Measurements from ENCODE around the gene PDPK1.

DNA sequence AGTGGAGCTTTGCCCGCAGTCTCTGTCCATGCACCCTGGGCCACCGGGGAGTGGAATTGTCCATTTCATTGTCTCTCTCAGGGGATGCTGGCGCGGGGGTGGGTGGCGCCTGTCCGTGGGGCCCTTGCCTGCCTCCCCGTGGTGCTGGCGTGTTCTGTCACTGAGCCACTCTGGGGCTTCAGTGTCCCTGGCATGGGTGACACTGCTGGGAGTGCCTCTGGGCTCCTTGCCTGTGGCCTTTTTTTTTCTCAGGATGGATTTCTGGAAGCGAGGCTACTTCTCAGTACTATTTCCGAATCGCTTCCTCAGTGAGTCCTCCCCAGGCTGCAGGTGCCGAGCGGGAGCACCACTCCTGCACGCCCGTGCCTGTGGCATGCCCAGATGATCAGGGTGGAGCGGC, 55.0 kb downstream of the PDPK1 start:
- no peak for TF ChIP-seq EZH2 (IDR thresholded peaks at IDR 0.05; ENCODE audit: borderline replicate concordance, low read depth, low read length, poor library complexity, severe bottlenecking)
- TF ChIP-seq, protein P1, sequence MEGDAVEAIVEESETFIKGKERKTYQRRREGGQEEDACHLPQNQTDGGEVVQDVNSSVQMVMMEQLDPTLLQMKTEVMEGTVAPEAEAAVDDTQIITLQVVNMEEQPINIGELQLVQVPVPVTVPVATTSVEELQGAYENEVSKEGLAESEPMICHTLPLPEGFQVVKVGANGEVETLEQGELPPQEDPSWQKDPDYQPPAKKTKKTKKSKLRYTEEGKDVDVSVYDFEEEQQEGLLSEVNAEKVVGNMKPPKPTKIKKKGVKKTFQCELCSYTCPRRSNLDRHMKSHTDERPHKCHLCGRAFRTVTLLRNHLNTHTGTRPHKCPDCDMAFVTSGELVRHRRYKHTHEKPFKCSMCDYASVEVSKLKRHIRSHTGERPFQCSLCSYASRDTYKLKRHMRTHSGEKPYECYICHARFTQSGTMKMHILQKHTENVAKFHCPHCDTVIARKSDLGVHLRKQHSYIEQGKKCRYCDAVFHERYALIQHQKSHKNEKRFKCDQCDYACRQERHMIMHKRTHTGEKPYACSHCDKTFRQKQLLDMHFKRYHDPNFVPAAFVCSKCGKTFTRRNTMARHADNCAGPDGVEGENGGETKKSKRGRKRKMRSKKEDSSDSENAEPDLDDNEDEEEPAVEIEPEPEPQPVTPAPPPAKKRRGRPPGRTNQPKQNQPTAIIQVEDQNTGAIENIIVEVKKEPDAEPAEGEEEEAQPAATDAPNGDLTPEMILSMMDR (conservative IDR thresholded peaks at IDR 0.05; ENCODE audit: low read depth, low read length), result no peak
